ENCODE results near the gene AP4B1.

The AP4B1 gene

GRCh38 chr1:113938192-113938591 lies 33.6 kb upstream of the AP4B1 start:
- no peak for TF ChIP-seq POLR2A (IDR thresholded peaks at IDR 0.05; ENCODE audit: low read depth, low read length)
- DNase-seq (ENCODE audit: insufficient read length, low spot score) (no peak), FAIRE-seq (no peak)

- FAIRE-seq (no peak), DNase-seq (ENCODE audit: insufficient read length, low spot score) (no peak)
- no peak for TF ChIP-seq POLR2A (IDR thresholded peaks at IDR 0.05; ENCODE audit: low read depth, low read length)
These were observed 32.5 kb upstream of the AP4B1 start for GRCh38 chr1:113937146-113937545.

GRCh38 chr1:113935970-113936369 lies 31.4 kb upstream of the AP4B1 start:
- DNase-seq (ENCODE audit: insufficient read length, low spot score) (no peak), FAIRE-seq (no peak)
- TF ChIP-seq POLR2A (IDR thresholded peaks at IDR 0.05; ENCODE audit: low read depth, low read length) = no peak

GRCh38 chr1:113935176-113935575 lies 30.6 kb upstream of the AP4B1 start:
- no peak for FAIRE-seq
- no peak for TF ChIP-seq POLR2A (IDR thresholded peaks at IDR 0.05; ENCODE audit: low read depth, low read length)

GRCh38 chr1:113934511-113935055 lies 30.0 kb upstream of the AP4B1 start:
- FAIRE-seq = no peak
- DNase-seq (ENCODE audit: insufficient read length, low spot score) = no peak
- TF ChIP-seq POLR2A (IDR thresholded peaks at IDR 0.05; ENCODE audit: low read depth, low read length) = no peak

More at GRCh38 chr1:113935176-113935575, 30.6 kb upstream of the AP4B1 start:
- no peak for DNase-seq (ENCODE audit: insufficient read length, low spot score)

GRCh38 chr1:113934006-113934405 lies 29.4 kb upstream of the AP4B1 start:
- DNase-seq (ENCODE audit: insufficient read length, low spot score) = no peak
- FAIRE-seq = no peak
- TF ChIP-seq POLR2A (IDR thresholded peaks at IDR 0.05; ENCODE audit: low read depth, low read length) = no peak

GRCh38 chr1:113931451-113931851 lies 26.9 kb upstream of the AP4B1 start:
- no peak for TF ChIP-seq POLR2A (IDR thresholded peaks at IDR 0.05; ENCODE audit: low read depth, low read length)
- FAIRE-seq = no peak
- no peak for DNase-seq (ENCODE audit: insufficient read length, low spot score)

- TF ChIP-seq POLR2A (IDR thresholded peaks at IDR 0.05; ENCODE audit: low read depth, low read length) = no peak
- FAIRE-seq (no peak), DNase-seq (ENCODE audit: insufficient read length, low spot score) (peak; percentile 58)
These were observed 26.0 kb upstream of the AP4B1 start for GRCh38 chr1:113930499-113931161.

GRCh38 chr1:113929750-113930498 lies 25.3 kb upstream of the AP4B1 start:
- peak; percentile 38 for DNase-seq (ENCODE audit: insufficient read length, low spot score)
- no peak for TF ChIP-seq POLR2A (IDR thresholded peaks at IDR 0.05; ENCODE audit: low read depth, low read length)
- FAIRE-seq = no peak

- peak; percentile 36 for FAIRE-seq
- peak; percentile 69 for DNase-seq (ENCODE audit: insufficient read length, low spot score)
- peak; percentile 70 for TF ChIP-seq POLR2A (IDR thresholded peaks at IDR 0.05; ENCODE audit: low read depth, low read length)
These were observed 24.5 kb upstream of the AP4B1 start, which contains the start of gene HIPK1 for GRCh38 chr1:113928941-113929749. TSS of gene HIPK1 (plus strand) at chr1:113929324.

- no peak for DNase-seq (ENCODE audit: insufficient read length, low spot score)
- no peak for TF ChIP-seq POLR2A (IDR thresholded peaks at IDR 0.05; ENCODE audit: low read depth, low read length)
- FAIRE-seq = peak; percentile 23
These were observed 23.8 kb upstream of the AP4B1 start for GRCh38 chr1:113928187-113928930.

- no peak for TF ChIP-seq POLR2A (IDR thresholded peaks at IDR 0.05; ENCODE audit: low read depth, low read length)
- DNase-seq (ENCODE audit: insufficient read length, low spot score) (no peak), FAIRE-seq (no peak)
These were observed 19.9 kb upstream of the AP4B1 start for GRCh38 chr1:113924473-113924872.

- TF ChIP-seq POLR2A (IDR thresholded peaks at IDR 0.05; ENCODE audit: low read depth, low read length) = no peak
- no peak for DNase-seq (ENCODE audit: insufficient read length, low spot score)
- FAIRE-seq = no peak
These were observed 18.4 kb upstream of the AP4B1 start for GRCh38 chr1:113922957-113923356.

All from H54 (cell line).